HepG2 (cell line): ENCODE measurements around the gene PCAT7. TPM values are rescaled to one million over a fixed set of nuclear protein-coding genes. Genes with fewer than 3 reads are reported as not detected.

Experiments used
- ATAC-seq: fragments of 200-7000 bp; cut with Tn5 transposase; 3 replicates; pipeline ENCODE4 v1.9.1; 2020; ENCODE audit warnings: mild to moderate bottlenecking, moderate library complexity
- BruUV-seq: library from RNA; stranded (reverse); fragments of 400-500 nt; replicated peaks from 2 replicates; lab custom pipeline; 2021; lab: Mats Ljungman, UMichigan
- CTCF ChIA-PET: fragments of 300-600 bp; formaldehyde crosslinking; extraction: SDS; loops from one replicate; lab custom pipeline; 2021; ENCODE audit warnings: low total read pairs, inconsistent platforms, low intra/inter-chr PET ratio; lab: Yijun Ruan, JAX
- POLR2A ChIA-PET: fragments of 350-600 bp; sonication (Branson Sonifier 250); formaldehyde crosslinking; loops from one replicate; lab custom pipeline; 2020; ENCODE audit warnings: antibody characterized with exemption, inconsistent platforms; lab: Yijun Ruan, JAX
- DNase-seq: peaks from one replicate; pipeline ENCODE4 v3.0.0-alpha.2; 2015; ENCODE audit warnings: low spot score
- FAIRE-seq: peaks from 3 replicates; lab custom pipeline; 2011; peaks lifted over from hg19 to GRCh38; lab: Jason Lieb, UNC
- H2AFZ ChIP-seq: one replicate; pipeline ENCODE4 v1.6.1; 2011; ENCODE audit warnings: low read length, inconsistent platforms
- H3K27ac ChIP-seq: fragments of 300-600 bp; 3 replicates; pipeline ENCODE4 v1.8.0; 2011; ENCODE audit warnings: mixed run types, mild to moderate bottlenecking, mixed read lengths, low read length, inconsistent platforms; ENCODE audit not compliant: insufficient read depth; ENCODE audit errors: extremely low read length
- H3K27me3 ChIP-seq, 2 experiments: fragments of 200-600 bp in 1 of 2; 2 replicates in 1 of 2; 3 replicates in 1 of 2; pipeline versions ENCODE4 v1.6.0 to v1.8.0; 2011; ENCODE audit warnings: low read length in 2 of 2, mild to moderate bottlenecking in 2 of 2, moderate library complexity in 2 of 2, inconsistent platforms in 1 of 2; ENCODE audit not compliant: insufficient read depth in 2 of 2, control insufficient read depth in 1 of 2
- H3K36me3 ChIP-seq, 2 experiments: fragments of 200-600 bp in 1 of 2; replicated peaks in 1 of 2; 2 replicates in 1 of 2; 3 replicates in 1 of 2; pipeline versions ENCODE4 v1.5.1 to v1.8.0; 2011; ENCODE audit warnings: low read length in 2 of 2, inconsistent platforms in 1 of 2; ENCODE audit not compliant: insufficient read depth in 2 of 2, control insufficient read depth in 1 of 2
- H3K4me1 ChIP-seq: 2 replicates; pipeline ENCODE4 v1.5.1; 2012; ENCODE audit warnings: low read length, inconsistent platforms; ENCODE audit not compliant: insufficient read depth
- H3K4me2 ChIP-seq: 2 replicates; pipeline ENCODE4 v1.6.0; 2011; ENCODE audit warnings: low read depth, low read length, inconsistent platforms
- H3K4me3 ChIP-seq, 3 experiments: fragments of 200-600 bp in 1 of 3; sonication (generic), shearing (Covaris generic) in 1 of 3; replicated peaks in 1 of 3; 2 replicates each; pipeline ENCODE4 v1.5.1; 2011 to 2016; ENCODE audit warnings: low read length in 3 of 3, inconsistent platforms in 2 of 3, low read depth in 2 of 3, mild to moderate bottlenecking in 2 of 3, control low read depth in 1 of 3, mixed read lengths in 1 of 3; ENCODE audit not compliant: insufficient read depth in 1 of 3
- H3K79me2 ChIP-seq: one replicate; pipeline ENCODE4 v1.6.1; 2011; ENCODE audit warnings: low read length, inconsistent platforms; ENCODE audit not compliant: insufficient read depth
- H3K9ac ChIP-seq: 2 replicates; pipeline ENCODE4 v1.6.0; 2011; ENCODE audit warnings: mild to moderate bottlenecking, low read depth, low read length, inconsistent platforms; ENCODE audit not compliant: insufficient read depth
- H3K9me3 ChIP-seq: 2 replicates; pipeline ENCODE4 v1.5.1; 2012; ENCODE audit warnings: mild to moderate bottlenecking, low read length
- H4K20me1 ChIP-seq: 2 replicates; pipeline ENCODE4 v1.6.0; 2011; ENCODE audit warnings: inconsistent platforms, mild to moderate bottlenecking, low read length, moderate library complexity; ENCODE audit not compliant: insufficient read depth
- GTF3A ChIP-seq: sonication (generic); formaldehyde crosslinking; conservative IDR thresholded peaks from 2 replicates; pipeline ENCODE4 v1.4.0; 2020; ENCODE audit warnings: mild to moderate bottlenecking, missing genetic modification reagents
- MAZ ChIP-seq, 2 experiments: sonication (generic) in 1 of 2; formaldehyde crosslinking in 1 of 2; IDR thresholded peaks; 2 replicates each; pipeline versions ENCODE4 v1.5.0 to v1.6.1; 2012 to 2020; ENCODE audit warnings: low read depth in 2 of 2, mild to moderate bottlenecking in 2 of 2, borderline replicate concordance in 1 of 2, improper control_type of control experiment in 1 of 2, low read length in 1 of 2, missing genetic modification reagents in 1 of 2, moderate library complexity in 1 of 2
- POLR2AphosphoS2 ChIP-seq: IDR thresholded peaks from 2 replicates; pipeline ENCODE4 v1.6.1; 2011; ENCODE audit warnings: low read depth, low read length, improper control_type of control experiment
- REPIN1 ChIP-seq: sonication (generic); formaldehyde crosslinking; IDR thresholded peaks from 2 replicates; pipeline ENCODE4 v1.8.0; 2022; ENCODE audit warnings: missing genetic modification reagents, low read depth, mild to moderate bottlenecking, borderline replicate concordance
- SMAD3 ChIP-seq: sonication (generic); formaldehyde crosslinking; IDR thresholded peaks from 2 replicates; pipeline ENCODE4 v1.4.0; 2020; ENCODE audit warnings: missing genetic modification reagents
- ZBTB7B ChIP-seq: sonication (generic); formaldehyde crosslinking; IDR thresholded peaks from 2 replicates; pipeline ENCODE4 v1.4.0; 2020; ENCODE audit warnings: missing genetic modification reagents
- ZFX ChIP-seq: sonication (generic); formaldehyde crosslinking; IDR thresholded peaks from 2 replicates; pipeline ENCODE4 v1.4.0; 2020; ENCODE audit warnings: mild to moderate bottlenecking, low read depth, missing genetic modification reagents, moderate library complexity
- ZNF121 ChIP-seq: sonication (generic); formaldehyde crosslinking; IDR thresholded peaks from 2 replicates; pipeline ENCODE4 v1.5.0; 2020; ENCODE audit warnings: mild to moderate bottlenecking, missing genetic modification reagents
- ZNF160 ChIP-seq: sonication (generic); formaldehyde crosslinking; IDR thresholded peaks from 2 replicates; pipeline ENCODE4 v1.8.0; 2022; ENCODE audit warnings: mild to moderate bottlenecking, inconsistent platforms, missing genetic modification reagents
- ZNF205 ChIP-seq: IDR thresholded peaks from 2 replicates; pipeline ENCODE4 v1.6.1; 2018; ENCODE audit warnings: missing biosample characterization, missing genetic modification reagents
- ZNF460 ChIP-seq: sonication (generic); formaldehyde crosslinking; IDR thresholded peaks from 2 replicates; pipeline ENCODE4 v1.5.1; 2020; ENCODE audit warnings: missing genetic modification reagents, mild to moderate bottlenecking, borderline replicate concordance
- ZNF567 ChIP-seq: sonication (generic); formaldehyde crosslinking; IDR thresholded peaks from 2 replicates; pipeline ENCODE4 v1.8.1; 2023; ENCODE audit warnings: mild to moderate bottlenecking, missing genetic modification reagents, borderline replicate concordance
- ZNF672 ChIP-seq: sonication (generic); formaldehyde crosslinking; IDR thresholded peaks from 2 replicates; pipeline ENCODE4 v1.8.1; 2022; ENCODE audit warnings: missing genetic modification reagents
- ZNF775 ChIP-seq: sonication (generic); formaldehyde crosslinking; IDR thresholded peaks from 2 replicates; pipeline ENCODE4 v1.4.0; 2020; ENCODE audit warnings: missing genetic modification reagents, mild to moderate bottlenecking, moderate library complexity, borderline replicate concordance
- ZNF781 ChIP-seq: sonication (generic); formaldehyde crosslinking; IDR thresholded peaks from 2 replicates; pipeline ENCODE4 v1.5.1; 2020; ENCODE audit warnings: borderline replicate concordance, mild to moderate bottlenecking, missing genetic modification reagents; ENCODE audit errors: not compliant biosample characterization
- WGBS: methylation state at CpG from one replicate; pipeline ENCODE4 v1.1.6; 2017; ENCODE audit warnings: low lambda C conversion rate; 5-methylcytosine and 5-hydroxymethylcytosine counted together
- in situ Hi-C: cut with HindIII; loops from 2 replicates; pipeline ENCODE4 v1.10.0; 2017; ENCODE audit warnings: low pct_unique_long_range_greater_than_20kb; ENCODE audit not compliant: extremely low pct_ligation_motif_present
- intact Hi-C: fragments of 100-400 bp; cut with micrococcal nuclease; formaldehyde crosslinking; loops from one replicate; pipeline ENCODE4 v1.10.0; 2022; ENCODE audit not compliant: unreplicated experiment
- polyA plus RNA-seq, 8 experiments: library from polyadenylated mRNA; depleted of rRNA in 3 of 8; stranded (reverse) in 7 of 8; unstranded in 1 of 8; fragments of >200 nt; fragmentation: Illumina TruSeq in 4 of 8; extraction: Trizol in 4 of 8; gene quantifications; 2 replicates each; pipeline versions ENCODE4 v1.2.1 to v1.2.3, GENCODE V29; 2011 to 2016; ENCODE audit warnings: low read depth in 4 of 8, missing spikeins in 1 of 8, mixed read lengths in 1 of 8; ENCODE audit not compliant: insufficient read depth in 1 of 8
- total RNA-seq, 5 experiments: library from RNA; depleted of rRNA; stranded (reverse); fragments of >200 nt; fragmentation: Illumina TruSeq; extraction: Trizol; gene quantifications; 2 replicates each; pipeline ENCODE4 v1.2.3, GENCODE V29; 2016; ENCODE audit warnings: low read depth in 1 of 5

PCAT7 gene
- total and polyA plus RNA-seq, 2 of the 13 experiments (the other 11 are each of a cell fraction or from before 2014, with no cell fraction given) = 2.3 to 3.9 TPM

DNA sequence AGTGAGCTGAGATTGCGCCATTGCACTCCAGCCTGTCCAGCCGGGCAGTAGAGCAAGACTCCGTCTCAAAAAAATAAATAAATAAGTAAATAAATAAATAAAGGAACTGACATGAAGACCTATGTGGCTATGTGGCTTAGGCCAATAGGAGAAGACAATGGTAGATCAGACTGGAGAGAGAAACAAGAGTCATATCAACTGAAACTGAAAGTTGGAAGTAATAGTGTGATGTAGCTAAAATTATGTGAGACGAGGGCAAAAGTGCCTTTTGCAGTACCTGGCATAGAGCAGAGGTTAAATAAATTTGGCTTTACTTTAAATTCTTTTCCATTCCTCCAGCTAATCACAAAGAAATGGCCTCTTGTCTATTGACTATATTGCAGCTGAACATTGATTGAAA, 31.4 kb downstream of the PCAT7 start:
- FAIRE-seq = no peak
- H2AFZ ChIP-seq = no peak overlapping the region
- ChIA-PET POLR2A (interaction anchor here (0.8 kb wide), 1 partner anchor 32 kb away, joined by 3 read pairs; the partner anchor contains the start of gene PCAT7), CTCF (no interaction called here)
- in situ Hi-C loops = no loop called here
- H3K4me1 ChIP-seq = peaks cover 15% of the 10 kb centered on the region
- H3K9me3 ChIP-seq = no peaks in the 10 kb centered on the region
- H3K27me3 ChIP-seq = peaks cover 3 to 21% of the 10 kb centered on the region in 2 experiments; a peak in 3 of 5 replicates
- H3K27ac ChIP-seq = no peak overlapping the region
- H3K36me3 ChIP-seq = no peaks in the 10 kb centered on the region
- H3K9ac ChIP-seq = no peak overlapping the region
- intact Hi-C loops = no loop called here
- H3K4me3 ChIP-seq = peak overlapping the region; percentile 15 to 45 (median 35); a peak in 4 of 6 replicates
- no peaks in the 10 kb centered on the region for H3K79me2 ChIP-seq
- WGBS = 17% methylated on average over 4 of the region's 4 CpGs
- peak; percentile 24; the same call in 1 of the 3 replicates for ATAC-seq
- TF ChIP-seq ZNF460 (CRISPR knock-in tag) (no peak), ZNF121 (CRISPR knock-in tag) (peak; percentile 57; the same call in 1 of the 2 replicates)
- no peak for DNase-seq
- H4K20me1 ChIP-seq = no peaks in the 10 kb centered on the region
- no TSS peak for BruUV-seq
- H3K4me2 ChIP-seq = peak overlapping the region; percentile 76

DNA sequence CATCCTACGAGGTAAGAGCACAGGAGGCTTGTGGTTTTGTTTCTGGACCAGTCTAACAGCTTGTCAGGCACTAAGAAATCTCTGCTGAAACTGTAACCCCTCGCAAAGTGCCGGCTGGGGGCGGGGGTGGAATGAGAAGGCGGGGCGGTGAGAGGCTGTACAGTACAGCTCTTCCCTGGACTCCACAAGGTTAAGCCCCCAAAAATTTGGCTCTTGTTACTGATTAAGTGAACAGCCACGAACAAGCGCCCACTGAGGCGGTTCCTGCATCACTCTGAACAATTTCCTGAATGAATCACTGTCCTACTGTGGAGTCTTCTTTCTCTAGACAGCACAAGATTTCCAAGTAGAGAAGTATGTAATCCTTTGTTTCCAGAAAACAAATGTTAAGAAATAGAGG, 31.9 kb downstream of the PCAT7 start:
- peaks cover 15% of the 10 kb centered on the region for H3K4me1 ChIP-seq
- no TSS peak for BruUV-seq
- H3K79me2 ChIP-seq = no peaks in the 10 kb centered on the region
- WGBS = 13% methylated on average over 5 of the region's 9 CpGs
- FAIRE-seq = no peak
- H3K4me3 ChIP-seq = peak overlapping the region; percentile 15 to 45 (median 28); a peak in 3 of 6 replicates
- H3K9ac ChIP-seq = no peak overlapping the region
- H3K36me3 ChIP-seq = no peaks in the 10 kb centered on the region
- H3K9me3 ChIP-seq = no peaks in the 10 kb centered on the region
- POLR2A ChIA-PET = interaction anchor here (0.8 kb wide), 1 partner anchor 32 kb away, joined by 3 read pairs; the partner anchor contains the start of gene PCAT7
- ATAC-seq = peak; percentile 55
- intact Hi-C loops (no loop called here), in situ Hi-C loops (no loop called here)
- peaks cover 3 to 21% of the 10 kb centered on the region in 2 experiments; a peak in 3 of 5 replicates for H3K27me3 ChIP-seq
- H3K4me2 ChIP-seq = peak overlapping the region; percentile 76
- CTCF ChIA-PET = no interaction called here
- no peak for DNase-seq
- no peak overlapping the region for H2AFZ ChIP-seq
- no peaks in the 10 kb centered on the region for H4K20me1 ChIP-seq
- no peak overlapping the region for H3K27ac ChIP-seq
- no peak for TF ChIP-seq ZBTB7B (CRISPR knock-in tag)
- no peak for TF ChIP-seq SMAD3 (CRISPR knock-in tag)
- no peak for TF ChIP-seq ZNF672 (CRISPR knock-in tag)
- no peak for TF ChIP-seq MAZ (IDR thresholded peaks at IDR 0.05; ENCODE audit: borderline replicate concordance, low read depth, low read length)
- TF ChIP-seq MAZ (CRISPR knock-in tag; IDR thresholded peaks at IDR 0.05; ENCODE audit: low read depth) = no peak
- TF ChIP-seq ZNF567 (CRISPR knock-in tag) = no peak
- TF ChIP-seq ZNF775 (CRISPR knock-in tag) = no peak
- TF ChIP-seq GTF3A = no peak
- no peak for TF ChIP-seq ZFX (CRISPR knock-in tag)
- no peak for TF ChIP-seq ZNF781
- no peak for TF ChIP-seq REPIN1 (CRISPR knock-in tag)
- TF ChIP-seq ZNF160 = no peak
- TF ChIP-seq ZNF205 (CRISPR knock-in tag) = no peak
- TF ChIP-seq POLR2AphosphoS2 = no peak
